GM18505 (cell line): ENCODE measurements around the gene RGS6.

Experiments used
- ATAC-seq: cut with Tn5 transposase; IDR thresholded peaks from one replicate; pipeline ENCODE4 v1.9.1; 2021; ENCODE audit not compliant: unreplicated experiment
- POLR2A ChIP-seq: IDR thresholded peaks from 4 replicates; pipeline ENCODE4 v1.6.1; 2011; ENCODE audit warnings: borderline replicate concordance; ENCODE audit not compliant: insufficient read depth, insufficient read length; ENCODE audit errors: extremely low read depth

The RGS6 gene

DNA sequence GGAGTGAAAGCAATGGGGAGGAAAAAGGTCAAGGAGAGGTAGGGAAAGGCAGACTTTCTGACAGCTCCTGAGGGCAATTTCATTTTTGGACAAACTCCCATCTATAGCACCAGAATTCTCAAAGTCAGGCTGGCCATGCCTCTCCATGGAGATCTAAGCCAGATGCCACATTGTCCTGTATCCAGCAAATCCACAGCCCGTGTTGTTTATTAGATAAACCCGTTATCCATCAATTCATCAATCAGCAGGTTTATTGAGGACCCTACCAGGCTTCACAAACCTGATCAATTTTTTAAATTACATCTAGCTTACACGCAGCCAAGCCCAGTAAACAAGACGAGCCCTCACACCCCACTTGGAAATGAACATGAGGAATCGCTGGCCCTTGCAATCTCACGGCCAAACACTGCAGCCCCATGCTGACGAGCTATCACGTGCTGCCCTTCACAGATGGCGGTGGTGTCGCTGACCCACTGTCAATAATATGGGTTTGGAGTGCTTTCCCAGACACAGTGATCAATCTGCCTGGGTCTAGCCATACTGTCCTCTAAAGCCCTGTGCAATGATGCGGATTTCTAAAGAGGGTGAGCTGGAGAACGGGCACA lies 628.8 kb downstream of the RGS6 start:
- TF ChIP-seq POLR2A: no peak
- no peak for ATAC-seq

DNA sequence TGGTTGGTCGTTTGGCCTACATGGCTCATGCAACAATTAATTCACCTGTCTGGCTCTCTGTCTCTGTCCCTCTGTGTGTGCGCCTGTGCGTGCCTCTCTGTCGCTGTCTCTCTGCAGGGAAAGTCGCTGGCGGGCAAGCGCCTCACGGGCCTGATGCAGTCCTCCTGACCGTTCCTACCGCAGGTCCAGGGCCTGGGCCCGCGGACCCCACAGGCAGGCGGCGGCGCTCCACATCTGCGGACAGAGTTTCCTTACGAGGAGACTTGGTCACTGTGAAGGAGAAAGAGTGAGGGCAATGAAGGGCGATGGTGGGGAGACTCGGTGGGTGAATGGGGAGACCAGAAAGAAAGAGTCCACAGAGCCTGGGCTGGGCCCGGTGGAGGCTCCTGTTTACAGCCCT lies 630.1 kb downstream of the RGS6 start:
- no peak for TF ChIP-seq POLR2A
- ATAC-seq: no peak

DNA sequence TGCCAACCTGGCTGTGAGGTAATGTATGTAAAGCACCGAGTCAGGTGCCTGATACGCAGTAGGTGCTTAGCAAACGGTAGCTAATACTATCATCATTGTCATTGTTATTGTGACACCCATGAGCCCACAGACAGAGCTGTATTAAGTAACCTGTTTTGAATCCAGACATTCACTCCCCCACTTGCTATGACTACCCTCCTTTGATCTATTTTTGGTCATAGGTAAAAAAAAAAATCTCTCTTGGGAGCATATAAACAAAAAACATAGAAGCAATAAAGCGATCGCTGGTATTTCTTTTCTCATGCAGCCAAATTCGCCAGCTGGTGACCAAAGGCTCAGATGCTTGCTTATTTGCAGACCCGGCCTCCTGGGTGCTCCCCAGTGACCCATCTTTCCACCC lies 631.4 kb downstream of the RGS6 start:
- ATAC-seq: no peak
- no peak for TF ChIP-seq POLR2A

DNA sequence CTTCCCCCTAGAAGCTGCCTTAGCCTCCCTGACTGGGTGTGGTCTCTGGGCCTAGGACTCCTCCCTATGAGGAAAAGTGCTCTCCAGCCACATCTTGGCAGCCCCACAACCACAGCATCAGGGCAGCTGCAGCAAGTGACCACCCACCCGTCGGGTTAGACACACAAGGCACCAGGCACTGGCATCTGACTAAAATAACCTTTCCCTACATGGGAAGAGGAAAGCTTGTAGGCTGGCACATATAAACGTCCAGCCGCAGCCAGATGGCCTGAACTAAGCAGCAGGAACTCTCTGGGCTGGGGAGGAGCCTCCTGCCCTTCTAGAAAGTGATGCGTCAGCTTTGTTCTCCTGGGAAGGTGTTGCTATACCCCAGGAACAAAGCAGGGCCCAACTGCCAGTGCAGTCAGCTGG lies 632.9 kb downstream of the RGS6 start:
- TF ChIP-seq POLR2A: no peak
- no peak for ATAC-seq

DNA sequence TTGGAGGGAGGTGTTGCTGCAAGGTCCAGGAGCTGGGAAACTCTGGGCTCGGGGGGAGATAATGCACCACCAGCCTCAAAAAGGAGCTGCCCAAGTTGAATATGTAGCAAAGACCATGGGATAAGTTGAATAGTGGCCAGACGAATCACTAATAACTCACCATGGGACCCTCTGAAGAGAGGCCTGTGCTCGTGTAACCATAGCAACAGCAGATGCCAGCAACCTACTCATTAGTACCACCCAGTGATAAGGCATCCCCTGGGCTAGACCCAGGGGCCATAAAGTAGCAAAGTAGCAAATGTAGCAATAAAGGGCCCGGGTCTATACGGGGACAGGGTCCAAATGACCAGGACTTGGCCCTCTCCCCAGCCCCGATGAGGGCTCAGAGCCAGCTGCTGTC lies 633.7 kb downstream of the RGS6 start:
- no peak for ATAC-seq
- no peak for TF ChIP-seq POLR2A

DNA sequence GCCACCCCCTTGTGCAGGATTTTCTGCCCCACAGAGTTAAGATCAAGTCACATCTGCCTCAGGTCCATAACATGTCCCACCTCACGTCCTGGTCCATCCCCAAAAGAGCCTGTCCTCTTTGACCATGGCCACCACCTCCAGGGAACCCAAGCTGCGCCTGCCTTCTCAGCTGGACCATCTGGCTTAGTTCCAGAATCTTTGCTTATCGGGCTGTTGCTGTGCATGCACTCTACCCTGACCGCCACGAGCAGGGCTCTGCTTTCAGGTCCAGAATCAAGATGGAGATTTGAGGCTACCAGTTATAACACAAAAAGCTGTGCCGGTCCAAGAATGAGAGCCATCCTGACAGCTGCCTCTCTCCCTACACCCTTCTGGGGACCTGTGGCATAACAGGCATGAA lies 635.0 kb downstream of the RGS6 start:
- TF ChIP-seq POLR2A: no peak
- no peak for ATAC-seq

DNA sequence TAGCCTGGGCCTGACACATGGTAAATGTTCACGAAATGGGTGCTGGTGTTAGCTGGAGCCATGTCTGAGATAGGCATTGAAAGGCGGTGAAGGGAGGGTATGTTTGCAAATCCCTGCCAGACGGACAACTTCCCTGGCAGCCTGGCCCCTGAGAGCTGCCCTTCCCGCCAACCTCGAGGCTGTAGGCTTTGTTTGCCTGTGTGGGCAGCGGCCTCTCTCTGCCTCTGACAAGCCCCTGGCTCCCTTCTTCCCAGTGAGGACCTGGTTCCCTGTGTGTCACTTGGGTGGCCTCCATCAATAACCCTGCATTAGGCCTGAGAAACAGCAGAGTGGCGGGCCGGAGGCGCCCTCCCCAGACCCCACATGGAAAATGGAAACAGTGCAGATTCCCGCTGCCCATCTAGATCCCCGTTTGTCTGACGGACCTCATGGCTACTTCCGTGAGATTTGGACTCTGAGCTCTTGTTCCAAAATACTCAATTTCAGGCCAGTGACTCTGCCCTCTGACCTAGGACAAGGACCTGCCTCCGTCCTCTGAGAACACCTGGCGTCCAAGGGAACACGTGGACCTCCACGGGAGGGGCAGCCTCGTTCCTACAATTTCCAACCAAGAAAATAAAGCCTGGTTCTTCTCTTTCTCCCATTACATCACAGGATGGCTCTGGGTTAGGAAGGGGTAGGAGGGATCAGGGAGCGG lies 636.2 kb downstream of the RGS6 start:
- ATAC-seq: no peak
- TF ChIP-seq POLR2A: no peak

DNA sequence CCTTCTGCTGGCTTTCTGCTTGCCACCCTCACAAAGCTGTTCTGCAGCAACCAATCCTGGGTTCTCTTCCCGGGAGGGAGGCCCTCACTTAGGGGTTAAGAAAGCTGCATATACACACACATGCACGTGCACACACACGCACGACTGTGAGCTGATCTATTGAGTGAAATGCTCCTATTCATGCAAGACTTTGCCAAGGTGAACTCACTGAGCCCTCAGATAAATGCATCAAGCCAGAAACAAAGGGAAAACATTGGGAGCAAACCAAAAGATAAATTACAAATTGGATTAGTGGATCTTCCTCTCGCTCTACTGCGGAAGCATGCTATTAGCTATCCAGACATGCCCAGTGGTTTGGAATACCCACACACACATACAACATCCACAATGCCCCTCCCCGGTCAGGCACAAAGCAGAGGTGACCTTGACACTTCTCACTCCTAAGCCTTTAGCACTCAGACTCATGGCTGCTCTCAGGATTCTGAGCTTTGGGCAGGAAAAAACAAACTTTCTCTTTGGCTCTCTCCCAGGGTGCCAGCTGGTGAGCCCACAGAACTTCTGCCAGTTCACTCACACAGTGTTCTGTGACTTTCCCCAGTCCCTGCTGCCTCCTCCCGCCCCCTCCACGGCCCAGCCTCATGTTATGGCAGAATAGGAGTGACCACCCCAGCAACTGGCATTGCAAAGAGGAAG lies 641.6 kb downstream of the RGS6 start:
- ATAC-seq: no peak
- TF ChIP-seq POLR2A: no peak

DNA sequence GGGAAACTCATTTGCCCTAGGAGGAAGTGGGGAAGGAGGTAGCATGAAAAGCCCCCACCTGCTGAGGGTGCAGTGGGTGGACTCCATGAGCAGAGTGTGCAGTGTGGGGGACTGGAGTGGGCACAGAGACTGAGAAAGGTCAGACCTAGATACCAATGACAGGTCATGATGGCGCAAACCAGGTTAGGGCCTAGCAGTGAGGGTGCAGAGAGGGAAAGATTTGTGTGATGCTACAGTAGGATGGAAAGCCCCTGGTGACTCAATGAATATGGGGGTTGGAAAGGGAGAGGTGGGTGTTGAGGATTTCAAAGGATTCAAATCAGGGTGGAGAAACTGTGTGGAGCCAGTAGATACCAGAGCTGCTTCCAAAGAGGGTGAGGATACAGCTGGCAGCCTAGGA lies 642.5 kb downstream of the RGS6 start:
- ATAC-seq: no peak
- TF ChIP-seq POLR2A: no peak

DNA sequence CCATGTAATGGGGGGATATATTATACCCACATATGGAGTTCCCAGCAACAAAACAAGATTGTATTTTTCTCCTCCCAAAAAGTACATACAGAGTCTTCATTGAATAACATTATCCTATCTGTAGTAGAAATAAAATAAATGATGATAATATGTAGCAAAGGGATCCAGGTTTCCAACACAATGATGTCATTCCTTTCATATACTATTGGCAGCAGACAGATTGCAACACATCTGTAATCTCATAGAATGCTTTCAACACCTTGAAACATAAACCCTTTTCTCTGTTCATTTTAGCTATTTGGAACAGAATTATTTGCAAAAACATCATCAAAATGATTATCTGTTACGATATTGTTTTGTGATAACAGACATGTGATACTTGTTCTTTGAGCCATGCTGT lies 644.0 kb downstream of the RGS6 start:
- ATAC-seq: no peak

DNA sequence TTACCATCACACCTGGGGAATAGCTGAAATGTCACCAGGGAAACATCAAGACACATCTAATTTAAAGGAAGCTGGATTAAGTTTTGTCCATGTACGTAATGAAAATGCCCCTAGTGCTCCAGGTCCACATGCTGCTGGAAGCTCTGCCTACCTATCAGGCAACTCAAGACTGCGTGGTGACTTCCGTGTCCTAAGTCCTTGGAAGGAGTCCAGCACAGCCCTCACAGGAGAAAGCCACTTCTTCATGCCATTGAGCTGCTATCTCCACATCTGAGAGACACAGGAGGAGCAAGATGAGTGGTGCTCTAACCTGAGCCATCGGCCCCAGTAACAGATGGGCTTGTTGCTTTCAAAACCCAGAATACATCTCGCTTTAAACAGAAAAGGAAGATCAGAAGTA lies 645.3 kb downstream of the RGS6 start:
- no peak for ATAC-seq
- TF ChIP-seq POLR2A: no peak

More for the DNA sequence above, 644.0 kb downstream of the RGS6 start:
- no peak for TF ChIP-seq POLR2A

DNA sequence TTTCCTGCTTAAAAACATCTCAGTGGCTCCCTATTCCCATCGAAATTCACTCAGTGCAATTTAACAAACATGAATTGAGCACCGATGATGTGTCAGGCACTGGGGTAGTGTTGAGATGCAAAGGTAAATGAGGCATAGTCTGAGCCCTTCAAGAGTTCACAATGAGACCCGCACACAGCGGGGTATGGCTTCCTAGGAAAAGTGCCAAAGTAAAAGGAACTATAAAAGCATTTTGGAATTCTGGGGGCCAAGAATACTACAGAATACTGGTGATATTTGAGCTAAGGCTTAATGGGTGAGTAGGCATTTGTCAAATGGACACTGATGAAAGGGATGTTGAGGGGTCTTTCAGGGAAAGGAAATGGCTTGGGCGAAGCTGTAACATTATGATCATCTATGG lies 646.3 kb downstream of the RGS6 start:
- ATAC-seq: no peak
- no peak for TF ChIP-seq POLR2A

DNA sequence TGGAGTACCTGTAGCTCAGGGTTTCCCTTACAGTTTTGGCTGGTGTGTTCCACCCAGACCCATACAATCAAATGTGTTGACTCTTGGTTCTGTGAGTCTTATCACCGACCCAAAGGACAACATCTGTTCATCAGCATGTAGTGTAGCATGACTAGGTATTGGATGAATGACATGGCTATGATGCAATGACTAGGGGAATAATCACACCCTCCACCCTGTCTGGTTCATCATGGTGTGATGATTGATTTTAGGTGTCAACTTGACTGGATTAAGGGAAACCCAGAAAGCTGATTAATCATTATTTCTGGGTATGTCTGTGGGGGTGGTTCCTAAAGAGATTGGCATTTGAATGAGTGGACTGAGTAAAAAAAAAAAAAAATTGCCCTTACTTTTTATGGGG lies 650.4 kb downstream of the RGS6 start:
- ATAC-seq: no peak
- no peak for TF ChIP-seq POLR2A
